RWPE1 (cell line): ENCODE data around the gene C17orf78.
A peak's percentile ranks its signal among the peaks of the same experiment; 100 is the strongest.

Source experiments
- CTCF ChIA-PET: fragments of 350-600 bp; sonication (Branson Sonifier 250); formaldehyde crosslinking; extraction: SDS; loops from one replicate; lab custom pipeline; 2021; lab: Yijun Ruan, JAX
- POLR2A ChIA-PET: fragments of 400-600 bp; formaldehyde crosslinking; extraction: SDS; loops from one replicate; lab custom pipeline; 2020; ENCODE audit warnings: antibody characterized with exemption; ENCODE audit not compliant: low non-redundant PET; lab: Yijun Ruan, JAX
- DNase-seq: peaks from one replicate; pipeline ENCODE4 v3.0.0; 2012; ENCODE audit warnings: low spot score
- H3K27ac ChIP-seq: fragments of 450-650 bp; 2 replicates; pipeline ENCODE4 v1.5.1; 2017
- TF ChIP-seq, protein P1 (sequence below): fragments of 450-650 bp; conservative IDR thresholded peaks from 2 replicates; pipeline ENCODE4 v1.5.1; 2017; ENCODE audit warnings: low read depth, mild to moderate bottlenecking

The C17orf78 gene

DNA sequence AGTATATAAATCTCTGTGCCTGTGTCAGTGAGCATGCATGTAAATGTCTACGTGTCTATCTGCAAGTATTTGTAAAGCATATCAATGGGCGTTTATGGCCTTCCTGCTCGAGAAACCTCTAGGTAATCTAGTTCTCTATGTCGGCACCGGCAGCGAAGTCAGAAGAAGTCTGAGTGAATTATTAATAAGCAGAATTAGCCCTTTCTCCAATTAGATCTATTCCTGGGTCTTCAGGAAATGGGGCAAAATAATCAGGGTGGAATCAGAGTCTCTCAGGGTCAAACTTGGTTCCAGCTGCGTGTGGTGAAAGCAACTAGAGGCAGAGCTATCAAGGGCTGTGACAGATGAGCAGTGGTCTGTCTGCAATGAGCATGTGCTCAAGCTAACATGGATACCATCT is at the start of gene C17orf78:
Gene C17orf78 (plus strand): TSS at position 280 of the 400 bp plus-strand sequence. CDS start 108 bp downstream, at position 388.
- DNase-seq: no peak
- CTCF ChIA-PET: interaction anchor here (0.6 to 0.7 kb wide), 2 partner anchors 12 to 13 kb away, joined by 3 to 4 read pairs; no protein-coding TSS in a partner anchor
- H3K27ac ChIP-seq: no peak within 1 kb of the TSS
- POLR2A ChIA-PET: no interaction called here
- TF ChIP-seq, protein P1, sequence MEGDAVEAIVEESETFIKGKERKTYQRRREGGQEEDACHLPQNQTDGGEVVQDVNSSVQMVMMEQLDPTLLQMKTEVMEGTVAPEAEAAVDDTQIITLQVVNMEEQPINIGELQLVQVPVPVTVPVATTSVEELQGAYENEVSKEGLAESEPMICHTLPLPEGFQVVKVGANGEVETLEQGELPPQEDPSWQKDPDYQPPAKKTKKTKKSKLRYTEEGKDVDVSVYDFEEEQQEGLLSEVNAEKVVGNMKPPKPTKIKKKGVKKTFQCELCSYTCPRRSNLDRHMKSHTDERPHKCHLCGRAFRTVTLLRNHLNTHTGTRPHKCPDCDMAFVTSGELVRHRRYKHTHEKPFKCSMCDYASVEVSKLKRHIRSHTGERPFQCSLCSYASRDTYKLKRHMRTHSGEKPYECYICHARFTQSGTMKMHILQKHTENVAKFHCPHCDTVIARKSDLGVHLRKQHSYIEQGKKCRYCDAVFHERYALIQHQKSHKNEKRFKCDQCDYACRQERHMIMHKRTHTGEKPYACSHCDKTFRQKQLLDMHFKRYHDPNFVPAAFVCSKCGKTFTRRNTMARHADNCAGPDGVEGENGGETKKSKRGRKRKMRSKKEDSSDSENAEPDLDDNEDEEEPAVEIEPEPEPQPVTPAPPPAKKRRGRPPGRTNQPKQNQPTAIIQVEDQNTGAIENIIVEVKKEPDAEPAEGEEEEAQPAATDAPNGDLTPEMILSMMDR: no peak

DNA sequence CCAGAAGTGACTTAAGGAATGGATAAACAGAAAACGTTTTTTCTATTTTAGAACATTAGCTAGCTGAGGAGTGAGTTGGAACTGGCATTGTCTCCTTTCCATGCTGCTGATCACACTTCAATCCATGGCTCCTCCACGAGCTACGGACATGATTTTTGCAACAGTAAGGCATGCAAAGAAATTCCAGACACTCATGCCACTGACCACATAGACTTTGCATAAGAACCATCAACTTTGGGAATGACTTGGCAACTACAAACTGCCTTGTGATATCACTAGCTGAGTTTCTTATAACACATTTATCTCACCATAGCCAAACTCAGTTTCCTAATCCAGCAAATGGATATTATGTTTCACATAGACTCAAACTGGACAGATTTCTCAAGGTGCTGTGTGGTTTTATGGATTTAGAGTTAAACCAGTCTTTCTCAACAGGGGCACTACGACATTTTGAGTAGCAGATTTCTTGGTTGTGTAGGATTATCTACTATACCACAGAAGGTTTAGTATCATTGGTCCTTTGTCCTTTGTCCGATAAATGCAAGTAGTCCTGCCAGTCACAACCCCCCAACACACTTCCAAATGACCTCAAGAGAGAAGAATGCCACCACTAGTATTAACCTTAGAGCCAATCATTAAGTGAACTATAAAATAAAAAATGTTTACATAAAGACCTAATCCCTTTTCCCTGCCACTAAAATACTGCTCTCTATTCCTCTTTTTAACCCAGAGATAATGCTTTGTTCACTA is 48.3 kb upstream of the C17orf78 start:
- no peak overlapping the region for H3K27ac ChIP-seq
- DNase-seq: no peak
- POLR2A ChIA-PET: no interaction called here
- TF ChIP-seq, protein P1: no peak
- CTCF ChIA-PET: no interaction called here

- TF ChIP-seq, protein P1: no peak
- ChIA-PET POLR2A (no interaction called here), CTCF (no interaction called here)
- no peak for DNase-seq
- 0 out of 2 replicates have a peak overlapping the region, but pooled peaks have one; percentile 12 for H3K27ac ChIP-seq
Measured at GRCh38 chr17:37338847-37339246, 36.9 kb upstream of the C17orf78 start.

- TF ChIP-seq, protein P1: no peak
- ChIA-PET POLR2A (no interaction called here), CTCF (no interaction called here)
- H3K27ac ChIP-seq: no peak overlapping the region
- DNase-seq: no peak
Measured at GRCh38 chr17:37339321-37339720, 36.5 kb upstream of the C17orf78 start.

DNA sequence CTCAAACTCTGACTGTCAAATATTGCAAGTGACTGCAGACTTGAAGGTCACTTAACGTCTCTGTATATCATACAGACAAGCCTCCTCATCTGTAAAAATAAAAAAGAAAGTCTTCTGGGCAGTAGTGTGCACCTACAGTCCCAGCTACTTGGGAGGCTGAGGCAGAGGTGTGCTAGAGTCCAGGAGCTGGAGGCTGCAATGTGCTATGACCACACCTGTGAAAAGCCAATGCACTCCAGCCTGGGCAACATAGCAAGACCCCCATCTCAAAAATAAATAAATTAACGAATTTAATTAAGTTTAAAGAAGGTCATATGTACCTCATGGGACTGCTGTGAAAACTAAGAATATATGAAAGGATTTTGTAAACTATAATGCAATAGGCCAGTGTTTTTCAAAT is 35.0 kb upstream of the C17orf78 start:
- CTCF ChIA-PET: no interaction called here
- TF ChIP-seq, protein P1: no peak
- H3K27ac ChIP-seq: no peak overlapping the region
- POLR2A ChIA-PET: no interaction called here
- DNase-seq: no peak

- DNase-seq: no peak
- no peak overlapping the region for H3K27ac ChIP-seq
- TF ChIP-seq, protein P1: no peak
- POLR2A ChIA-PET: no interaction called here
- CTCF ChIA-PET: interaction anchor here (1.4 kb wide), 1 partner anchor 31 kb away, joined by 8 read pairs; no protein-coding TSS in a partner anchor
Measured at GRCh38 chr17:37342589-37342988, 33.2 kb upstream of the C17orf78 start.
